ENCODE measurements around the gene GNB1. TPM values are rescaled to one million over a fixed set of nuclear protein-coding genes. Genes with fewer than 3 reads are reported as not detected.

Gene GNB1
- polyA plus RNA-seq, 3 donors, result 41.9 to 357 (median 111) TPM

GRCh38 chr1:1758059-1758621 is 132.7 kb downstream of the GNB1 start:
- H3K27ac ChIP-seq (ENCODE audit: low read depth in 1 of 2, low read length in 2 of 2), result peak overlapping the region in 1 of 2 donors; percentile 59
- H4K20me1 ChIP-seq (ENCODE audit: insufficient read depth, low read length), result peaks cover 100% of the 10 kb centered on the region
- no peak for TF ChIP-seq CTCF (IDR thresholded peaks at IDR 0.05)
- H3K4me3 ChIP-seq (replicated peaks in 1 of 3; ENCODE audit: low read depth in 2 of 3, low read length in 3 of 3), result no peak overlapping the region
- 90% methylated on average over 19 of the region's 27 CpGs for WGBS (ENCODE audit: insufficient coverage)
- Mint-ChIP-seq H3K4me3 (no peak overlapping the region), H3K4me1 (peaks cover 10% of the 10 kb centered on the region), H3K27ac (peak overlapping the region in 4 of 7 donors; percentile 25 to 67 (median 50)), H3K36me3 (peaks cover 82 to 97% of the 10 kb centered on the region in 2 donors), H3K27me3 (ENCODE audit: low read depth in 3 of 3) (peaks cover 0 to 3% (median 0%) of the 10 kb centered on the region in 3 donors), H3K9me3 (no peaks in the 10 kb centered on the region)
- H3K36me3 ChIP-seq (replicated peaks in 1 of 2; ENCODE audit: control insufficient read depth in 1 of 2, insufficient read depth in 2 of 2, low read length in 2 of 2), result peaks cover 98 to 100% of the 10 kb centered on the region in 2 donors
- intact Hi-C loops (cut with micrococcal nuclease), result no loop called here
- H3K27me3 ChIP-seq (ENCODE audit: control insufficient read depth in 2 of 2, insufficient read depth in 2 of 2, low read length in 2 of 2), result no peaks in the 10 kb centered on the region
- H3K9ac ChIP-seq (ENCODE audit: insufficient read depth, low read length, poor library complexity, severe bottlenecking), result no peak overlapping the region
- H3K79me2 ChIP-seq (ENCODE audit: insufficient read depth, low read length), result peaks cover 83% of the 10 kb centered on the region
- no peaks in the 10 kb centered on the region for H3K9me3 ChIP-seq (replicated peaks in 1 of 2; ENCODE audit: control insufficient read depth in 1 of 2, insufficient read depth in 1 of 2, low read length in 2 of 2)
- no peak overlapping the region for H3K4me2 ChIP-seq (replicated peaks; ENCODE audit: extremely low read depth, low read length, poor library complexity, severe bottlenecking)
- H2AFZ ChIP-seq (ENCODE audit: insufficient read depth, low read depth, low read length, poor library complexity, severe bottlenecking), result no peak overlapping the region
- H3K4me1 ChIP-seq (ENCODE audit: control insufficient read depth in 1 of 2, insufficient read depth in 2 of 2, low read length in 2 of 2), result peaks cover 0 to 5% of the 10 kb centered on the region in 2 donors
- DNase-seq, result no peak

- no peak overlapping the region for H3K4me3 ChIP-seq (replicated peaks in 1 of 3; ENCODE audit: low read depth in 2 of 3, low read length in 3 of 3)
- Mint-ChIP-seq H3K9me3 (no peaks in the 10 kb centered on the region), H3K27me3 (ENCODE audit: low read depth in 3 of 3) (peaks cover 0 to 3% (median 0%) of the 10 kb centered on the region in 3 donors), H3K4me3 (peak overlapping the region in 1 of 2 donors; percentile 24), H3K36me3 (peaks cover 81 to 95% of the 10 kb centered on the region in 2 donors), H3K4me1 (peaks cover 10% of the 10 kb centered on the region), H3K27ac (peak overlapping the region in 2 of 7 donors; percentile 67 to 77)
- peaks cover 0 to 5% of the 10 kb centered on the region in 2 donors for H3K4me1 ChIP-seq (ENCODE audit: control insufficient read depth in 1 of 2, insufficient read depth in 2 of 2, low read length in 2 of 2)
- no peaks in the 10 kb centered on the region for H3K27me3 ChIP-seq (ENCODE audit: control insufficient read depth in 2 of 2, insufficient read depth in 2 of 2, low read length in 2 of 2)
- WGBS (ENCODE audit: insufficient coverage), result 95% methylated on average over 25 of the region's 25 CpGs
- H3K9ac ChIP-seq (ENCODE audit: insufficient read depth, low read length, poor library complexity, severe bottlenecking), result no peak overlapping the region
- H3K79me2 ChIP-seq (ENCODE audit: insufficient read depth, low read length), result peaks cover 77% of the 10 kb centered on the region
- H3K36me3 ChIP-seq (replicated peaks in 1 of 2; ENCODE audit: control insufficient read depth in 1 of 2, insufficient read depth in 2 of 2, low read length in 2 of 2), result peaks cover 98 to 100% of the 10 kb centered on the region in 2 donors
- no peak overlapping the region for H2AFZ ChIP-seq (ENCODE audit: insufficient read depth, low read depth, low read length, poor library complexity, severe bottlenecking)
- peaks cover 100% of the 10 kb centered on the region for H4K20me1 ChIP-seq (ENCODE audit: insufficient read depth, low read length)
- no peak for TF ChIP-seq CTCF (IDR thresholded peaks at IDR 0.05)
- DNase-seq, result no peak
- intact Hi-C loops (cut with micrococcal nuclease), result no loop called here
- H3K9me3 ChIP-seq (replicated peaks in 1 of 2; ENCODE audit: control insufficient read depth in 1 of 2, insufficient read depth in 1 of 2, low read length in 2 of 2), result no peaks in the 10 kb centered on the region
- no peak overlapping the region for H3K4me2 ChIP-seq (replicated peaks; ENCODE audit: extremely low read depth, low read length, poor library complexity, severe bottlenecking)
- H3K27ac ChIP-seq (ENCODE audit: low read depth in 1 of 2, low read length in 2 of 2), result peak overlapping the region in 1 of 2 donors; percentile 59
Measured at GRCh38 chr1:1757422-1758058, 133.3 kb downstream of the GNB1 start.
